ENCODE results near the gene OR6J1. TPM values are rescaled to one million over a fixed set of nuclear protein-coding genes. Genes with fewer than 3 reads are reported as not detected.
A peak's percentile ranks its signal among the peaks of the same experiment; 100 is the strongest.

The OR6J1 gene
- polyA plus RNA-seq, 3 donors = not detected

DNA sequence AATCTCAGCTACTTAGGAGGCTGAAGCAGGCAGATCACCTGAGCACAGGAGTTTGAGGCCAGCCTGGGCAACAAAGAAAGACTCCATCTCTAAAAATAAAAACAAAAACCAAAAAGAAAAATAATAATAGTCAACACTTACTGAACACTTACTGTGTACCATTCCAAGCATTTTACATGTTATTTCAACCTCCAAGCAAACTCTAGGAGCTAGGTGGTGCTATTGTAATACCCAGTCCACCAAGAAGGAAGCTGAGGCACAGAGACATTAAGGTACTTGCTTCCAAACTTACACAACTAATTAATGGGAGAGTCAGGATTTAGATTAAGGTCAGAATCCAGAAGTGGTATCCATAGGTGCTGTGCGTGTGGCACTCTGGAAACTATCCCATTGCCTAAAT lies 13.7 kb upstream of the OR6J1 start:
- Histone ChIP-seq H3K36me3 (replicated peaks in 1 of 2; ENCODE audit: control insufficient read depth in 1 of 2, insufficient read depth in 2 of 2, low read length in 2 of 2) (no peaks in the 10 kb centered on the region), H3K27ac (ENCODE audit: low read depth in 1 of 2, low read length in 2 of 2) (no peak overlapping the region), H3K4me1 (ENCODE audit: control insufficient read depth in 1 of 2, insufficient read depth in 2 of 2, low read length in 2 of 2) (no peaks in the 10 kb centered on the region), H3K4me2 (replicated peaks; ENCODE audit: extremely low read depth, low read length, poor library complexity, severe bottlenecking) (no peak overlapping the region), H2AFZ (ENCODE audit: insufficient read depth, low read depth, low read length, poor library complexity, severe bottlenecking) (no peak overlapping the region), H3K79me2 (ENCODE audit: insufficient read depth, low read length) (no peaks in the 10 kb centered on the region), H4K20me1 (ENCODE audit: insufficient read depth, low read length) (no peaks in the 10 kb centered on the region), H3K9ac (ENCODE audit: insufficient read depth, low read length, poor library complexity, severe bottlenecking) (no peak overlapping the region), H3K27me3 (ENCODE audit: control insufficient read depth in 2 of 2, insufficient read depth in 2 of 2, low read length in 2 of 2) (no peaks in the 10 kb centered on the region), H3K9me3 (replicated peaks in 1 of 2; ENCODE audit: control insufficient read depth in 1 of 2, insufficient read depth in 1 of 2, low read length in 2 of 2) (no peaks in the 10 kb centered on the region), H3K4me3 (replicated peaks in 1 of 3; ENCODE audit: low read depth in 2 of 3, low read length in 3 of 3) (no peak overlapping the region)
- Mint-ChIP-seq H3K27me3 (ENCODE audit: low read depth in 3 of 3) (peaks cover 2 to 9% (median 7%) of the 10 kb centered on the region in 3 donors), H3K9me3 (no peaks in the 10 kb centered on the region), H3K36me3 (no peaks in the 10 kb centered on the region), H3K4me1 (no peaks in the 10 kb centered on the region), H3K4me3 (no peak overlapping the region), H3K27ac (no peak overlapping the region)
- intact Hi-C loops (cut with micrococcal nuclease) = loop anchor here (2.0 to 5.0 kb wide), 2 partner anchors 194 to 195 kb away; no protein-coding TSS in a partner anchor
- peak; percentile 33 for TF ChIP-seq CTCF (IDR thresholded peaks at IDR 0.05)
- DNase-seq = peak; percentile 3 to 23 (median 21)
- WGBS (ENCODE audit: insufficient coverage) = no CpG with 5 or more reads among the region's 1 CpG

DNA sequence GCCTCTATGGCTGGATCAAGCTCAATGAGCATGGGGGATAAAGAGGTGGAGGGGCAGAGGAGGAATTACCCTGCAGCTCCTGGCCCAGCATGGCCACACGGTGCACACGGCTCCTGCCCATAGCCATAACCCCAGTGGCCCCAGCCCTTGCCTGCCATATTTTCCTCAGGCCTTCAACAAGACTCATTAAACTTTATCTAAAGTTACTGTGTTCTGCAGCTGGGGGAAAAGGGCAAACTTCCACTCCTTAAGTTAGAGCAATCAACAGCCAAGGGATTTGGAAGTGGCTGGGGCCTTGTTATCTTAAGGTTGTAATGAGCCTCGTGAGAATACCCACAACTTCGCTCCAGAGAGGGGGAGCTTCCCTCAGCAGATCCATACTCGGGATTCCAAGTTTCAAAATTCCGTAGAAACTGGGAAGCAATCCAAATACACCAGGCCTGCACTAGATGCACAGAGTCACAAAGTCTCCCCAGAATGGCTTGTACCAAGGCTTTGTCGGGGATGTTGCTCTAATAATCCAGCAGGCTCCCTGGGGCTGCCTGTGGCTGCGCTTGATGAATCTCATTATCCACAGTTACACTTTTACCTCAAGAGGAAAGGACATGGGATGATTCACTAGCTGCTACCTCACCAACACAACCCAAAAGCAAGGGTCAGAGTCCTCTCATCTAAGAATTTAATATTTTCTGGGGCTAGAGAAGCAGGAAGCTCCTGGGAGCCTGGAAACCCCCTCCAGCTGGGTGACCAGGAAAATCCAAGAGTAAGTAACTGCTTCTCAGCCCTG lies 13.0 kb upstream of the OR6J1 start:
- Histone ChIP-seq H3K9me3 (replicated peaks in 1 of 2; ENCODE audit: control insufficient read depth in 1 of 2, insufficient read depth in 1 of 2, low read length in 2 of 2) (no peaks in the 10 kb centered on the region), H3K36me3 (replicated peaks in 1 of 2; ENCODE audit: control insufficient read depth in 1 of 2, insufficient read depth in 2 of 2, low read length in 2 of 2) (no peaks in the 10 kb centered on the region), H3K27me3 (ENCODE audit: control insufficient read depth in 2 of 2, insufficient read depth in 2 of 2, low read length in 2 of 2) (no peaks in the 10 kb centered on the region), H3K4me2 (replicated peaks; ENCODE audit: extremely low read depth, low read length, poor library complexity, severe bottlenecking) (no peak overlapping the region), H3K4me3 (replicated peaks in 1 of 3; ENCODE audit: low read depth in 2 of 3, low read length in 3 of 3) (no peak overlapping the region), H3K27ac (ENCODE audit: low read depth in 1 of 2, low read length in 2 of 2) (no peak overlapping the region), H2AFZ (ENCODE audit: insufficient read depth, low read depth, low read length, poor library complexity, severe bottlenecking) (no peak overlapping the region), H3K4me1 (ENCODE audit: control insufficient read depth in 1 of 2, insufficient read depth in 2 of 2, low read length in 2 of 2) (no peaks in the 10 kb centered on the region), H4K20me1 (ENCODE audit: insufficient read depth, low read length) (no peaks in the 10 kb centered on the region), H3K9ac (ENCODE audit: insufficient read depth, low read length, poor library complexity, severe bottlenecking) (no peak overlapping the region), H3K79me2 (ENCODE audit: insufficient read depth, low read length) (no peaks in the 10 kb centered on the region)
- no peaks in the 10 kb centered on the region for H3K9me3 Mint-ChIP-seq
- H3K27ac Mint-ChIP-seq = peak overlapping the region in 2 of 7 donors; percentile 53 to 63
- intact Hi-C loops (cut with micrococcal nuclease) = loop anchor here in 1 of 2 donors (5.0 kb wide), 1 partner anchor 195 kb away; no protein-coding TSS in a partner anchor
- peaks cover 2 to 9% (median 5%) of the 10 kb centered on the region in 3 donors for H3K27me3 Mint-ChIP-seq (ENCODE audit: low read depth in 3 of 3)
- no peaks in the 10 kb centered on the region for H3K4me1 Mint-ChIP-seq
- H3K4me3 Mint-ChIP-seq = no peak overlapping the region
- no peak for TF ChIP-seq CTCF (IDR thresholded peaks at IDR 0.05)
- WGBS (ENCODE audit: insufficient coverage) = 94% methylated on average over 3 of the region's 8 CpGs
- no peaks in the 10 kb centered on the region for H3K36me3 Mint-ChIP-seq
- DNase-seq = no peak
